B cell (primary cell): ENCODE results near the gene GMPPA. TPM values are rescaled to one million over a fixed set of nuclear protein-coding genes. Genes with fewer than 3 reads are reported as not detected.

ENCODE experiments used
- ATAC-seq: fragments of 200-7000 bp; cut with Tn5 transposase; one replicate; pipeline ENCODE4 v1.10.0; 2021; ENCODE audit warnings: low read depth, mild to moderate bottlenecking, moderate number of reproducible peaks, moderate library complexity
- CTCF ChIA-PET: fragments of 350-600 bp; sonication (Branson Sonifier 250); formaldehyde crosslinking; loops from one replicate; lab custom pipeline; 2021; ENCODE audit warnings: antibody characterized with exemption, inconsistent platforms; lab: Charles Lee
- POLR2A ChIA-PET: fragments of 350-600 bp; sonication (Branson Sonifier 250); formaldehyde crosslinking; loops from one replicate; lab custom pipeline; 2021; ENCODE audit warnings: antibody characterized with exemption; lab: Charles Lee
- DNase-seq: peaks from one replicate; pipeline ENCODE4 v3.0.0; 2013
- H2AFZ ChIP-seq: 2 replicates; pipeline ENCODE4 v1.6.1; 2012; ENCODE audit warnings: mild to moderate bottlenecking, low read depth, low read length; ENCODE audit not compliant: insufficient read depth, poor library complexity, severe bottlenecking
- H3K27ac ChIP-seq, 2 donors: 1 replicate in 1 of 2; 2 replicates in 1 of 2; pipeline ENCODE4 v1.5.1; 2012 to 2013; ENCODE audit warnings: low read length in 2 of 2, mild to moderate bottlenecking in 2 of 2, moderate library complexity in 1 of 2
- H3K27me3 ChIP-seq, 4 experiments: fragments of 200-600 bp in 1 of 4; sonication (generic) in 1 of 4; replicated peaks in 1 of 4; 1 replicate in 2 of 4; 2 replicates in 2 of 4; pipeline versions ENCODE4 v1.6.1 to v1.7.0; 2013 to 2016; ENCODE audit warnings: low read length in 3 of 4, mild to moderate bottlenecking in 2 of 4, mixed read lengths in 1 of 4, moderate library complexity in 1 of 4; ENCODE audit not compliant: insufficient read depth in 4 of 4, control insufficient read depth in 3 of 4; ENCODE audit errors: control extremely low read depth in 1 of 4
- H3K36me3 ChIP-seq, 2 experiments: replicated peaks in 1 of 2; 1 replicate in 1 of 2; 2 replicates in 1 of 2; pipeline versions ENCODE4 v1.6.1 to v1.7.1; 2013; ENCODE audit warnings: low read length in 1 of 2; ENCODE audit not compliant: insufficient read depth in 2 of 2, control insufficient read depth in 1 of 2; ENCODE audit errors: control extremely low read depth in 1 of 2, extremely low read depth in 1 of 2
- H3K4me1 ChIP-seq, 2 donors: fragments of 200-600 bp in 1 of 2; sonication (generic) in 1 of 2; 1 replicate in 1 of 2; 2 replicates in 1 of 2; pipeline versions ENCODE4 v1.5.1 to v1.6.1; 2013 to 2017; ENCODE audit warnings: low read length in 2 of 2; ENCODE audit not compliant: control insufficient read depth in 2 of 2, insufficient read depth in 2 of 2
- H3K4me2 ChIP-seq: replicated peaks from 2 replicates; pipeline ENCODE3; 2012; ENCODE audit warnings: mild to moderate bottlenecking, low read depth, low read length; ENCODE audit not compliant: poor library complexity, severe bottlenecking
- H3K4me3 ChIP-seq, 5 experiments: fragments of 200-600 bp in 1 of 5; sonication (generic) in 1 of 5; 1 replicate in 3 of 5; 2 replicates in 2 of 5; pipeline versions ENCODE4 v1.5.1 to v1.7.0; 2011 to 2016; ENCODE audit warnings: low read length in 4 of 5, mild to moderate bottlenecking in 4 of 5, low read depth in 2 of 5, control low read depth in 1 of 5, moderate library complexity in 1 of 5; ENCODE audit not compliant: insufficient read depth in 1 of 5; ENCODE audit errors: control extremely low read depth in 1 of 5, extremely low read depth in 1 of 5
- H3K79me2 ChIP-seq: fragments of 200-600 bp; sonication (generic); one replicate; pipeline ENCODE4 v1.6.0; 2016; ENCODE audit warnings: low read length; ENCODE audit not compliant: control insufficient read depth, insufficient read depth
- H3K9ac ChIP-seq: fragments of 200-600 bp; sonication (generic); 2 replicates; pipeline ENCODE4 v1.6.1; 2017; ENCODE audit warnings: mild to moderate bottlenecking, low read length, moderate library complexity
- H3K9me3 ChIP-seq, 3 donors: one replicate each; pipeline versions ENCODE4 v1.6.1 to v1.7.1; 2013; ENCODE audit warnings: low read length in 2 of 3; ENCODE audit not compliant: control insufficient read depth in 2 of 3, insufficient read depth in 1 of 3; ENCODE audit errors: control extremely low read depth in 1 of 3
- H4K20me1 ChIP-seq: 2 replicates; pipeline ENCODE4 v1.6.0; 2012; ENCODE audit warnings: mild to moderate bottlenecking, low read length; ENCODE audit not compliant: insufficient read depth, control insufficient read depth, poor library complexity, severe bottlenecking
- H3K27ac Mint-ChIP-seq: one replicate; pipeline ENCODE4 v1.8.0; 2021; ENCODE audit warnings: mixed read lengths
- H3K27me3 Mint-ChIP-seq: one replicate; pipeline ENCODE4 v1.8.0; 2021; ENCODE audit warnings: mixed read lengths
- H3K4me1 Mint-ChIP-seq: one replicate; pipeline ENCODE4 v1.8.0; 2021; ENCODE audit warnings: mixed read lengths
- H3K4me3 Mint-ChIP-seq: one replicate; pipeline ENCODE4 v1.8.0; 2021; ENCODE audit warnings: mixed read lengths
- H3K9me3 Mint-ChIP-seq: one replicate; pipeline ENCODE4 v1.8.0; 2022; ENCODE audit warnings: mixed read lengths; ENCODE audit not compliant: insufficient read depth
- CTCF ChIP-seq: fragments of 200-600 bp; IDR thresholded peaks from one replicate; pipeline ENCODE4 v1.8.0; 2022; ENCODE audit warnings: antibody characterized with exemption, mild to moderate bottlenecking
- EZH2 ChIP-seq: IDR thresholded peaks from 2 replicates; pipeline ENCODE4 v1.6.1; 2012; ENCODE audit warnings: borderline replicate concordance, low read depth, mild to moderate bottlenecking, moderate library complexity, low read length; ENCODE audit not compliant: insufficient read depth, poor library complexity, severe bottlenecking
- WGBS: methylation state at CpG from one replicate; pipeline ENCODE4 v1.1.5; 2013; ENCODE audit warnings: missing lambda C conversion rate; ENCODE audit not compliant: insufficient coverage; 5-methylcytosine and 5-hydroxymethylcytosine counted together
- intact Hi-C: fragments of 100-400 bp; cut with micrococcal nuclease; formaldehyde crosslinking; loops from one replicate; pipeline ENCODE4 v1.10.0; 2022
- polyA plus RNA-seq: library from polyadenylated mRNA; depleted of rRNA; stranded (reverse); fragments of >200 nt; gene quantifications from 2 replicates; pipeline ENCODE4 v1.2.3, GENCODE V29; 2012
- total RNA-seq, 2 donors: library from RNA; stranded (reverse); fragments of 120-200 nt in 1 of 2; gene quantifications; 1 replicate in 1 of 2; 2 replicates in 1 of 2; pipeline versions ENCODE4 v1.2.3 to v1.2.4, GENCODE V29; 2013 to 2022

Gene GMPPA
- total and polyA plus RNA-seq, 2 donors (not counting 1 experiment from before 2014, with no cell fraction given), result 27.8 to 67.9 TPM

GRCh38 chr2:219502618-219503017, 3.9 kb downstream of the GMPPA start:
- TF ChIP-seq CTCF (no peak), EZH2 (no peak)

DNA sequence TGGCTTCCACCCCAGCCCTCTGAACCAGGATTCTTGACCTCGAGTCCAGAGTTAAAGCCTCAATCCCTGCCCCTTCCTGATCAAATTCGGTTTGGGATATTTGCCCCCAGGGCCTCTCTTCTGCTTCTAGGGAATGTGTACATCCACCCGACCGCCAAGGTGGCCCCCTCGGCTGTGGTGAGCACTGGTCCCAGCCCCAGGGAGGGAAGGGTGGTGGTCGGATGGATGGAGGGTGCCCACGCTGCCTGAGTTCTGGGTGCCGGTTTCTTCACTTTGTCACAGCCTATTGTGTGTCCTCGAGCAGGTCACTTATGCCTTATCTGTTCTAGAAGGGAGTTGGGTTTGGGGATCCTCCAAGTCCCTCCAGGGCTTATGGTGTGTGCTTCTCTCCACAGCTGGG, 6.9 kb downstream of the GMPPA start:
- no peak overlapping the region for H3K4me2 ChIP-seq
- H3K27ac Mint-ChIP-seq, result no peak overlapping the region
- intact Hi-C loops, result no loop called here
- H3K4me1 ChIP-seq, result peaks cover 13 to 15% of the 10 kb centered on the region in 2 donors
- 97% methylated on average over 9 of the region's 9 CpGs for WGBS
- peaks cover 19% of the 10 kb centered on the region for H3K27me3 Mint-ChIP-seq
- peaks cover 0 to 32% of the 10 kb centered on the region in 2 experiments for H3K36me3 ChIP-seq
- H3K9me3 Mint-ChIP-seq, result no peaks in the 10 kb centered on the region
- CTCF ChIA-PET, result interaction anchor here (1.0 kb wide), 1 partner anchor 10 kb away, joined by 3 read pairs; a partner anchor contains a TSS
- no peak overlapping the region for H2AFZ ChIP-seq
- H3K27ac ChIP-seq, result no peak overlapping the region
- H3K9ac ChIP-seq, result no peak overlapping the region
- no peaks in the 10 kb centered on the region for H4K20me1 ChIP-seq
- no peak overlapping the region for H3K4me3 Mint-ChIP-seq
- POLR2A ChIA-PET, result no interaction called here
- H3K4me1 Mint-ChIP-seq, result peaks cover 14% of the 10 kb centered on the region
- peaks cover 0 to 25% (median 7%) of the 10 kb centered on the region in 4 experiments for H3K27me3 ChIP-seq
- TF ChIP-seq EZH2 (no peak), CTCF (no peak)
- H3K4me3 ChIP-seq, result no peak overlapping the region
- DNase-seq (no peak), ATAC-seq (no peak)
- H3K79me2 ChIP-seq, result no peaks in the 10 kb centered on the region
- peaks cover 0 to 6% (median 0%) of the 10 kb centered on the region in 3 donors for H3K9me3 ChIP-seq

More at GRCh38 chr2:219502618-219503017, 3.9 kb downstream of the GMPPA start:
- Histone ChIP-seq H3K4me2 (no peak overlapping the region), H4K20me1 (no peaks in the 10 kb centered on the region), H2AFZ (no peak overlapping the region), H3K27ac (no peak overlapping the region), H3K27me3 (peaks cover 0 to 6% (median 3%) of the 10 kb centered on the region in 4 experiments), H3K4me3 (no peak overlapping the region), H3K79me2 (peaks cover 19% of the 10 kb centered on the region), H3K9me3 (peaks cover 0 to 5% (median 0%) of the 10 kb centered on the region in 3 donors), H3K9ac (no peak overlapping the region), H3K4me1 (peaks cover 12 to 17% of the 10 kb centered on the region in 2 donors), H3K36me3 (peaks cover 0 to 32% of the 10 kb centered on the region in 2 experiments)
- no peak overlapping the region for H3K27ac Mint-ChIP-seq
- ChIA-PET POLR2A (no interaction called here), CTCF (no interaction called here)
- H3K27me3 Mint-ChIP-seq, result peaks cover 9% of the 10 kb centered on the region
- ATAC-seq, result no peak
- H3K9me3 Mint-ChIP-seq, result no peaks in the 10 kb centered on the region
- no peak overlapping the region for H3K4me3 Mint-ChIP-seq
- no peak for DNase-seq
- H3K4me1 Mint-ChIP-seq, result peaks cover 19% of the 10 kb centered on the region
- intact Hi-C loops, result no loop called here
